ENCODE data around the gene TMEM174.

The TMEM174 gene

DNA sequence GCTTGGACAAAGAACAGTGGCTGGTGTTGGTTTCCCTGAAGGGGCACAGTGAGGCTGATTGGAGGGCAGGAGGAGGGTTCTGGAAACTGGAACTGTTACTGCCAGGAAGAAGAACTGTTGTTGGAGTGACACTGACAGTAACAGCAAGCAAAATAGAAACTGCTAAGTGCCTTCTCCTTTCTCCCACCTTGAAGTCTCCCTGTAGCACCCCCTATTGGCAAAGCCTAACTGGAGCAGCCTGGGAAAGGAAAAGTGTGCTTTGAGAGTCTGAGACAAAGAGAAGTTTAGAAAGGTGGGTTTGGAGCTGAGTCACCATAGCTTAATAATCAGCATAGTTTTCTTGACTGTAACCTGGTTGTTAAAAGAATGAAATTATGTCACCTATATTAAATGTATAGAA is 2.5 kb upstream of the TMEM174 start:
- no peak for TF ChIP-seq TEAD4 (IDR thresholded peaks at IDR 0.05)
- TF ChIP-seq, protein P1, sequence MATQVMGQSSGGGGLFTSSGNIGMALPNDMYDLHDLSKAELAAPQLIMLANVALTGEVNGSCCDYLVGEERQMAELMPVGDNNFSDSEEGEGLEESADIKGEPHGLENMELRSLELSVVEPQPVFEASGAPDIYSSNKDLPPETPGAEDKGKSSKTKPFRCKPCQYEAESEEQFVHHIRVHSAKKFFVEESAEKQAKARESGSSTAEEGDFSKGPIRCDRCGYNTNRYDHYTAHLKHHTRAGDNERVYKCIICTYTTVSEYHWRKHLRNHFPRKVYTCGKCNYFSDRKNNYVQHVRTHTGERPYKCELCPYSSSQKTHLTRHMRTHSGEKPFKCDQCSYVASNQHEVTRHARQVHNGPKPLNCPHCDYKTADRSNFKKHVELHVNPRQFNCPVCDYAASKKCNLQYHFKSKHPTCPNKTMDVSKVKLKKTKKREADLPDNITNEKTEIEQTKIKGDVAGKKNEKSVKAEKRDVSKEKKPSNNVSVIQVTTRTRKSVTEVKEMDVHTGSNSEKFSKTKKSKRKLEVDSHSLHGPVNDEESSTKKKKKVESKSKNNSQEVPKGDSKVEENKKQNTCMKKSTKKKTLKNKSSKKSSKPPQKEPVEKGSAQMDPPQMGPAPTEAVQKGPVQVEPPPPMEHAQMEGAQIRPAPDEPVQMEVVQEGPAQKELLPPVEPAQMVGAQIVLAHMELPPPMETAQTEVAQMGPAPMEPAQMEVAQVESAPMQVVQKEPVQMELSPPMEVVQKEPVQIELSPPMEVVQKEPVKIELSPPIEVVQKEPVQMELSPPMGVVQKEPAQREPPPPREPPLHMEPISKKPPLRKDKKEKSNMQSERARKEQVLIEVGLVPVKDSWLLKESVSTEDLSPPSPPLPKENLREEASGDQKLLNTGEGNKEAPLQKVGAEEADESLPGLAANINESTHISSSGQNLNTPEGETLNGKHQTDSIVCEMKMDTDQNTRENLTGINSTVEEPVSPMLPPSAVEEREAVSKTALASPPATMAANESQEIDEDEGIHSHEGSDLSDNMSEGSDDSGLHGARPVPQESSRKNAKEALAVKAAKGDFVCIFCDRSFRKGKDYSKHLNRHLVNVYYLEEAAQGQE (IDR thresholded peaks at IDR 0.05; ENCODE audit: low read depth): no peak
- TF ChIP-seq RAD21 (IDR thresholded peaks at IDR 0.05; ENCODE audit: low read depth): peak; percentile 44; the same call in 1 of the 2 replicates

DNA sequence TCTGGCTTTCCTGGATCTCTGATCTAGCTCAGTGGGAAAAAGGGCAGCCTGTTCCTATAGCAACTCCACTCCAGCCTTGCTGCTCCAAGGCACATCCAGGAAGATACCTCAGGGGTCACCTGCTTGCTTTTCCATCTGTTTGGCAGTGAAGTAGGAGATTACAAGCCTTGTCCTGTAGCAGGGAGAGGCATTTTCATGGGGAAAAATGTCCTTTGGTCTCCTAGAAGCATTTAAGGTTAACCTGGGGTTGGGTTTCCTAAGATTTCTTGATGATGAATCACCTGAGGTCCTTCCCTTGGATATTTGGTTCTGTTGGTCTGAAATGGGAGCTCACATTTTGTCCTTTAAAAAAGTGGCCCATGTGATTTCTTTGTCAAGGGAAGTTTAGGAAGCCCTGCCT is 1.5 kb upstream of the TMEM174 start:
- TF ChIP-seq EP300 (IDR thresholded peaks at IDR 0.05; ENCODE audit: borderline replicate concordance) (no peak), USF1 (IDR thresholded peaks at IDR 0.05) (no peak), CREB1 (IDR thresholded peaks at IDR 0.05; ENCODE audit: low read depth) (no peak), EGR1 (IDR thresholded peaks at IDR 0.05) (no peak), TEAD4 (IDR thresholded peaks at IDR 0.05) (no peak), TAF1 (IDR thresholded peaks at IDR 0.05; ENCODE audit: low read depth) (no peak), TCF12 (IDR thresholded peaks at IDR 0.05; ENCODE audit: low read depth) (no peak), RAD21 (IDR thresholded peaks at IDR 0.05; ENCODE audit: low read depth) (no peak)
- TF ChIP-seq, protein P2, sequence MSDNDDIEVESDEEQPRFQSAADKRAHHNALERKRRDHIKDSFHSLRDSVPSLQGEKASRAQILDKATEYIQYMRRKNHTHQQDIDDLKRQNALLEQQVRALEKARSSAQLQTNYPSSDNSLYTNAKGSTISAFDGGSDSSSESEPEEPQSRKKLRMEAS (IDR thresholded peaks at IDR 0.05): no peak
- TF ChIP-seq, protein P1 (IDR thresholded peaks at IDR 0.05; ENCODE audit: low read depth): no peak

DNA sequence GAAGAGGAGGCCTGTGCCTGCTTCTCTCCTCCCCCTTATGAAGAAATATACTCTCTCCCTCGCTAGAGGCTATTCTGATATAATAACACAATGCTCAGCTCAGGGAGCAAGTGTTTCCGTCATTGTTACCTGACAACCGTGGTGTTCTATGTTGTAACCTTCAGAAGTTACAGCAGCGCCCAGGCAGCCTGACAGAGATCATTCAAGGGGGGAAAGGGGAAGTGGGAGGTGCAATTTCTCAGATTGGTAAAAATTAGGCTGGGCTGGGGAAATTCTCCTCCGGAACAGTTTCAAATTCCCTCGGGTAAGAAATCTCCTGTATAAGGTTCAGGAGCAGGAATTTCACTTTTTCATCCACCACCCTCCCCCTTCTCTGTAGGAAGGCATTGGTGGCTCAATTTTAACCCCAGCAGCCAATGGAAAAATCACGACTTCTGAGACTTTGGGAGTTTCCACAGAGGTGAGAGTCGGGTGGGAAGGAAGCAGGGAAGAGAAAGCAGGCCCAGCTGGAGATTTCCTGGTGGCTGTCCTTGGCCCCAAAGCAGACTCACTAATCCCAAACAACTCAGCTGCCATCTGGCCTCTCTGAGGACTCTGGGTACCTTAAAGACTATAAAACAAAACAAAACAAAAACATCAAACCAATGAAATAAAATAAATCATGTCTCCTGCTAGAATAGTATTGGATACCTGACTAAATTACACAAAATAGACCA is 1.3 kb downstream of the TMEM174 start:
- TF ChIP-seq CREB1 (IDR thresholded peaks at IDR 0.05; ENCODE audit: low read depth): no peak
- TF ChIP-seq USF1 (IDR thresholded peaks at IDR 0.05): no peak
- no peak for TF ChIP-seq ZBTB7A (IDR thresholded peaks at IDR 0.05; ENCODE audit: low read depth)
- TF ChIP-seq, protein P1 (IDR thresholded peaks at IDR 0.05; ENCODE audit: low read depth): no peak
- TF ChIP-seq TCF12 (IDR thresholded peaks at IDR 0.05; ENCODE audit: low read depth): no peak
- TF ChIP-seq YY1 (IDR thresholded peaks at IDR 0.05; ENCODE audit: low read depth): no peak
- TF ChIP-seq TAF1 (IDR thresholded peaks at IDR 0.05; ENCODE audit: low read depth): no peak
- TF ChIP-seq EGR1 (IDR thresholded peaks at IDR 0.05): no peak
- TF ChIP-seq FOXM1 (IDR thresholded peaks at IDR 0.05; ENCODE audit: borderline replicate concordance, low read depth): no peak
- TF ChIP-seq TEAD4 (IDR thresholded peaks at IDR 0.05): no peak
- TF ChIP-seq EP300 (IDR thresholded peaks at IDR 0.05; ENCODE audit: borderline replicate concordance): no peak
- TF ChIP-seq CEBPB (IDR thresholded peaks at IDR 0.05): no peak
- TF ChIP-seq, protein P2 (IDR thresholded peaks at IDR 0.05): no peak
- no peak for TF ChIP-seq RAD21 (IDR thresholded peaks at IDR 0.05; ENCODE audit: low read depth)

DNA sequence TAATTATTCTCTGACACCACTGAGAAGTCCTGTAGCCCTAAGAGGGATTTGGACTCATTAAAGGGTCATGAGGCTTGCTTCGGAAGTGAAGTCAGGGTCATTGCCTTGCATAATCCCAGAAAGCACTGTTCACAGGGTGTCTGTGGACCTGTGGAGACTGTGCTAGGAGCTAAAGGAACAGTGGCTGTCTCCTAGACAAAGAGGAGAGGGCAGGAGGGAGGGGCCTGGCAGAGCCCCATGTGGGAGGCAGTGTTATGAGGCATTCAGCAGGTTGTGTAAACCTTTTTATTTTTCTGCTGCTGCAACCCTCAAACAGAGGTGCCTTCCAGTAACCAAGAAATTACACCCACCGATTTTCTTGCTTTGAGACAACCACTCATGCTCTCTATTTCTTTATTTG is 3.3 kb downstream of the TMEM174 start:
- no peak for TF ChIP-seq NFIC (IDR thresholded peaks at IDR 0.05)
- TF ChIP-seq TAF1 (IDR thresholded peaks at IDR 0.05; ENCODE audit: low read depth): no peak
- TF ChIP-seq CREB1 (IDR thresholded peaks at IDR 0.05; ENCODE audit: low read depth): no peak
- no peak for TF ChIP-seq RAD21 (IDR thresholded peaks at IDR 0.05; ENCODE audit: low read depth)
- TF ChIP-seq TEAD4 (IDR thresholded peaks at IDR 0.05): no peak
- no peak for TF ChIP-seq CEBPB (IDR thresholded peaks at IDR 0.05)
- TF ChIP-seq FOXM1 (IDR thresholded peaks at IDR 0.05; ENCODE audit: borderline replicate concordance, low read depth): no peak
- no peak for TF ChIP-seq ZBTB7A (IDR thresholded peaks at IDR 0.05; ENCODE audit: low read depth)
- TF ChIP-seq USF1 (IDR thresholded peaks at IDR 0.05): no peak
- no peak for TF ChIP-seq EGR1 (IDR thresholded peaks at IDR 0.05)
- no peak for TF ChIP-seq YY1 (IDR thresholded peaks at IDR 0.05; ENCODE audit: low read depth)
- TF ChIP-seq TCF12 (IDR thresholded peaks at IDR 0.05; ENCODE audit: low read depth): no peak
- TF ChIP-seq, protein P2 (IDR thresholded peaks at IDR 0.05): no peak
- no peak for TF ChIP-seq EP300 (IDR thresholded peaks at IDR 0.05; ENCODE audit: borderline replicate concordance)
- TF ChIP-seq, protein P1 (IDR thresholded peaks at IDR 0.05; ENCODE audit: low read depth): no peak

Measured in Ishikawa (cell line).